GM12874 (cell line): ENCODE results near the gene UFL1.

Experiments used
- CTCF ChIP-seq: IDR thresholded peaks from 2 replicates; pipeline ENCODE4 v1.5.1; 2011; ENCODE audit warnings: low read depth, mild to moderate bottlenecking, control low read depth, low read length, moderate library complexity; ENCODE audit not compliant: insufficient read depth

The UFL1 gene

GRCh38 chr6:96520171-96521115 is 1.2 kb upstream of the UFL1 start:
- TF ChIP-seq CTCF, result no peak

- TF ChIP-seq CTCF, result no peak
Measured at GRCh38 chr6:96521306-96521643, 331 bp upstream of the UFL1 start.

GRCh38 chr6:96522465-96523009 is 931 bp downstream of the UFL1 start:
- TF ChIP-seq CTCF, result no peak

GRCh38 chr6:96528193-96528592 is 6.6 kb downstream of the UFL1 start:
- TF ChIP-seq CTCF, result no peak

GRCh38 chr6:96532399-96532798 is 10.8 kb downstream of the UFL1 start:
- TF ChIP-seq CTCF, result no peak

GRCh38 chr6:96537726-96538125 is 16.1 kb downstream of the UFL1 start:
- no peak for TF ChIP-seq CTCF

- TF ChIP-seq CTCF, result peak; percentile 35; the same call in 1 of the 2 replicates
Measured at GRCh38 chr6:96542702-96543101, 21.1 kb downstream of the UFL1 start.
